ENCODE measurements around the gene TTYH2.

DNA sequence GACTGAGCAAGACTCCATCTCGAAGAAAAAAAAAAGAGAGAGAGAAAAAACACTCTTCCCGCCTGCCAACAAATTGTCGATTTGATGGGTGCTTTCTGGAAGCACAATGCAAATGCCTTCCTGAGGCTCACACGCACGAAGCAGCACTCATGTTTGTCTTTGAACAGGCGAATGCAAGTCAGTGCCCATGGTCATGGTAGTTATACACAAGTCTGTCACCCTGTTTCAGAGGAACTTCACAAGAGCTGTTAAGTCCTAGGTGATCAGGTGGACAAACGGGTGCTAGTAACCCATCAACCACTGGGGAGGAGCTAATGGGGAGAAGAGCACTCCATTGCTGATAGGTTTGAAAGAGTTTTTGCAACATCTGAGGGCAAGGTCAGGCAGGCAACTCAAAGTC is 54.2 kb downstream of the TTYH2 start:
- TF ChIP-seq EZH2phosphoT487 (IDR thresholded peaks at IDR 0.05; ENCODE audit: insufficient read depth, low read depth) (no peak), EZH2 (IDR thresholded peaks at IDR 0.05; ENCODE audit: insufficient read depth, poor library complexity, severe bottlenecking) (no peak)
